H1 (cell line): Measurements from ENCODE around the gene TMEM187. TPM values are rescaled to one million over a fixed set of nuclear protein-coding genes. Genes with fewer than 3 reads are reported as not detected.

Source experiments
- CTCF ChIA-PET: fragments of 300-600 bp; sonication (Branson Sonifier 250); formaldehyde crosslinking; loops from one replicate; lab custom pipeline; 2021; ENCODE audit not compliant: partially characterized antibody; lab: Charles Lee
- POLR2A ChIA-PET: fragments of 300-600 bp; sonication (Branson Sonifier 250); formaldehyde crosslinking; loops from one replicate; lab custom pipeline; 2021; ENCODE audit warnings: inconsistent platforms; ENCODE audit not compliant: partially characterized antibody; lab: Charles Lee
- DNase-seq, 2 experiments: peaks; one replicate each; pipeline versions ENCODE4 v3.0.0 to v3.0.0-alpha.2; 2010 to 2022; ENCODE audit warnings: low spot score in 2 of 2, low read depth in 1 of 2, mixed read lengths in 1 of 2
- FAIRE-seq: peaks from 2 replicates; lab custom pipeline; 2011; peaks lifted over from hg19 to GRCh38; lab: Jason Lieb, UNC
- H2AFZ ChIP-seq: 2 replicates; pipeline ENCODE4 v1.8.1; 2012; ENCODE audit warnings: low read length, inconsistent platforms
- H2AK5ac ChIP-seq: 2 replicates; pipeline ENCODE4 v1.6.1; 2013; ENCODE audit warnings: low read depth, low read length
- H2BK120ac ChIP-seq: replicated peaks from 2 replicates; pipeline ENCODE3; 2013; ENCODE audit warnings: low read depth, low read length, inconsistent platforms
- H2BK12ac ChIP-seq: 2 replicates; pipeline ENCODE4 v1.6.1; 2013; ENCODE audit warnings: low read depth, low read length
- H2BK15ac ChIP-seq: 2 replicates; pipeline ENCODE4 v1.6.1; 2013; ENCODE audit warnings: low read length
- H2BK20ac ChIP-seq: 2 replicates; pipeline ENCODE4 v1.6.1; 2013; ENCODE audit warnings: low read length
- H2BK5ac ChIP-seq: 2 replicates; pipeline ENCODE4 v1.6.1; 2013; ENCODE audit warnings: low read depth, low read length
- H3K14ac ChIP-seq: 2 replicates; pipeline ENCODE4 v1.6.1; 2013; ENCODE audit warnings: inconsistent platforms; ENCODE audit not compliant: insufficient read length
- H3K18ac ChIP-seq: 2 replicates; pipeline ENCODE4 v1.6.1; 2013; ENCODE audit warnings: low read length; ENCODE audit errors: extremely low read depth
- H3K23ac ChIP-seq: 2 replicates; pipeline ENCODE4 v1.6.1; 2013; ENCODE audit warnings: inconsistent platforms; ENCODE audit not compliant: insufficient read length
- H3K23me2 ChIP-seq: 2 replicates; pipeline ENCODE4 v1.6.1; 2013; ENCODE audit warnings: low read depth, low read length
- H3K27ac ChIP-seq: 2 replicates; pipeline ENCODE4 v1.6.1; 2011; ENCODE audit warnings: low read depth, low read length, inconsistent platforms
- H3K27me3 ChIP-seq, 4 experiments: replicated peaks in 1 of 4; 1 replicate in 1 of 4; 2 replicates in 3 of 4; pipeline versions ENCODE4 v1.6.1 to v1.8.1; 2011 to 2013; ENCODE audit warnings: low read length in 3 of 4, mild to moderate bottlenecking in 3 of 4, inconsistent platforms in 2 of 4, mixed read lengths in 2 of 4, moderate library complexity in 1 of 4; ENCODE audit not compliant: control insufficient read depth in 3 of 4, insufficient read depth in 3 of 4; ENCODE audit errors: extremely low read depth in 1 of 4
- H3K36me3 ChIP-seq, 4 experiments: 2 replicates each; pipeline versions ENCODE4 v1.6.1 to v1.8.1; 2011 to 2013; ENCODE audit warnings: mild to moderate bottlenecking in 4 of 4, low read length in 3 of 4, moderate library complexity in 2 of 4, control low read depth in 1 of 4, inconsistent platforms in 1 of 4; ENCODE audit not compliant: insufficient read depth in 4 of 4, control insufficient read depth in 2 of 4
- H3K4ac ChIP-seq: replicated peaks from 2 replicates; pipeline ENCODE3; 2013; ENCODE audit warnings: low read length, low read depth, mixed read lengths, inconsistent platforms; ENCODE audit not compliant: insufficient read length
- H3K4me1 ChIP-seq, 4 experiments: replicated peaks in 1 of 4; 1 replicate in 1 of 4; 2 replicates in 3 of 4; pipeline versions ENCODE4 v1.6.1 to v1.8.1; 2011 to 2013; ENCODE audit warnings: low read length in 3 of 4, inconsistent platforms in 2 of 4, mixed read lengths in 1 of 4; ENCODE audit not compliant: insufficient read depth in 4 of 4, control insufficient read depth in 3 of 4
- H3K4me2 ChIP-seq, 2 experiments: 2 replicates each; pipeline versions ENCODE4 v1.6.1 to v1.8.1; 2011 to 2013; ENCODE audit warnings: low read depth in 2 of 2, low read length in 2 of 2, control low read depth in 1 of 2, inconsistent platforms in 1 of 2, mild to moderate bottlenecking in 1 of 2; ENCODE audit not compliant: insufficient read depth in 1 of 2
- H3K4me3 ChIP-seq, 4 experiments: fragments of 200-600, 300-600 bp in 1 of 4; sonication (generic), shearing (Covaris generic), sonication (Bioruptor Twin) in 1 of 4; 2 replicates each; pipeline versions ENCODE4 v1.5.1 to v1.8.1; 2011 to 2016; ENCODE audit warnings: low read length in 4 of 4, low read depth in 3 of 4, control low read depth in 2 of 4, inconsistent platforms in 2 of 4, mild to moderate bottlenecking in 2 of 4, mixed read lengths in 1 of 4, moderate library complexity in 1 of 4; ENCODE audit not compliant: insufficient read depth in 2 of 4; ENCODE audit errors: extremely low read depth in 1 of 4
- H3K56ac ChIP-seq: replicated peaks from 2 replicates; pipeline ENCODE3; 2013; ENCODE audit warnings: low read depth, mild to moderate bottlenecking, mixed read lengths, low read length, inconsistent platforms; ENCODE audit not compliant: insufficient read length
- H3K79me1 ChIP-seq: 2 replicates; pipeline ENCODE4 v1.6.1; 2013; ENCODE audit warnings: low read depth, low read length, control low read depth
- H3K79me2 ChIP-seq, 2 experiments: 2 replicates each; pipeline versions ENCODE4 v1.6.1 to v1.8.1; 2012 to 2013; ENCODE audit warnings: low read length in 2 of 2, mild to moderate bottlenecking in 2 of 2, inconsistent platforms in 1 of 2; ENCODE audit not compliant: insufficient read depth in 2 of 2, control insufficient read depth in 1 of 2
- H3K9ac ChIP-seq, 4 experiments: replicated peaks in 1 of 4; 1 replicate in 1 of 4; 2 replicates in 3 of 4; pipeline versions ENCODE4 v1.6.1 to v1.8.1; 2011 to 2013; ENCODE audit warnings: low read depth in 3 of 4, low read length in 3 of 4, control low read depth in 2 of 4, mild to moderate bottlenecking in 2 of 4, moderate library complexity in 2 of 4, inconsistent platforms in 1 of 4; ENCODE audit errors: extremely low read depth in 1 of 4
- H3K9me3 ChIP-seq, 2 experiments: 2 replicates each; pipeline versions ENCODE4 v1.6.1 to v1.8.1; 2012 to 2013; ENCODE audit warnings: mild to moderate bottlenecking in 2 of 2, moderate library complexity in 2 of 2, control low read depth in 1 of 2, inconsistent platforms in 1 of 2, low read depth in 1 of 2, low read length in 1 of 2, mixed read lengths in 1 of 2; ENCODE audit not compliant: insufficient read depth in 2 of 2
- H4K20me1 ChIP-seq, 2 experiments: replicated peaks in 1 of 2; 2 replicates each; pipeline versions ENCODE3 to v1.8.1; 2011 to 2013; ENCODE audit warnings: inconsistent platforms in 2 of 2, low read length in 2 of 2, mild to moderate bottlenecking in 1 of 2; ENCODE audit not compliant: insufficient read depth in 2 of 2, control insufficient read depth in 1 of 2
- H4K5ac ChIP-seq: 2 replicates; pipeline ENCODE4 v1.6.1; 2013; ENCODE audit warnings: low read length, low read depth, mixed read lengths, inconsistent platforms; ENCODE audit not compliant: insufficient read length
- H4K8ac ChIP-seq: 2 replicates; pipeline ENCODE4 v1.8.0; 2013; ENCODE audit warnings: mild to moderate bottlenecking, moderate library complexity, low read length, inconsistent platforms; ENCODE audit not compliant: insufficient read depth; ENCODE audit errors: extremely low read depth
- H4K91ac ChIP-seq: replicated peaks from 2 replicates; pipeline ENCODE3; 2013; ENCODE audit warnings: low read length, mixed read lengths, inconsistent platforms; ENCODE audit not compliant: insufficient read length
- SIRT6 ChIP-seq: IDR thresholded peaks from one replicate; pipeline ENCODE4 v1.7.1; 2012; ENCODE audit warnings: low read length, inconsistent platforms
- WGBS, 2 experiments: shearing (Covaris generic) in 1 of 2; methylation state at CpG; one replicate each; pipeline versions ENCODE4 v1.1.6 to v1.1.7; 2013 to 2015; ENCODE audit warnings: low lambda C conversion rate in 2 of 2, mixed read lengths in 2 of 2, inconsistent platforms in 1 of 2, low coverage in 1 of 2, missing lambda C conversion rate in 1 of 2; ENCODE audit not compliant: insufficient replicate concordance in 2 of 2, insufficient coverage in 1 of 2, insufficient read length in 1 of 2; ENCODE audit errors: extremely low coverage in 1 of 2, missing lambda C conversion rate in 1 of 2; 5-methylcytosine and 5-hydroxymethylcytosine counted together
- polyA plus RNA-seq, 7 experiments: library from polyadenylated mRNA; depleted of rRNA in 3 of 7; stranded (reverse) in 5 of 7; unstranded in 2 of 7; fragments of >200 nt in 5 of 7; fragments of 200-250 nt in 2 of 7; gene quantifications; 1 replicate in 5 of 7; 2 replicates in 1 of 7; 4 replicates in 1 of 7; pipeline versions ENCODE4 v1.2.1 to v1.2.3, GENCODE V29; 2011 to 2013; ENCODE audit warnings: missing spikeins in 2 of 7, mixed read lengths in 2 of 7
- total RNA-seq: library from RNA; stranded (reverse); fragmentation: NEBNext Ultra II Directional; extraction: Animal tissue kit (Norgen Biotek cat#: 25700); gene quantifications from 2 replicates; pipeline ENCODE4 v1.2.1, GENCODE V29; 2021
- TF ChIP-seq, protein P1 (sequence below): IDR thresholded peaks from 2 replicates; pipeline ENCODE4 v1.6.1; 2011; ENCODE audit warnings: low read length, improper control_type of control experiment

Gene TMEM187
- total and polyA plus RNA-seq, 2 of the 8 experiments (the other 6 are each of a cell fraction or from before 2014, with no cell fraction given) = 5.0 to 14.5 TPM

DNA sequence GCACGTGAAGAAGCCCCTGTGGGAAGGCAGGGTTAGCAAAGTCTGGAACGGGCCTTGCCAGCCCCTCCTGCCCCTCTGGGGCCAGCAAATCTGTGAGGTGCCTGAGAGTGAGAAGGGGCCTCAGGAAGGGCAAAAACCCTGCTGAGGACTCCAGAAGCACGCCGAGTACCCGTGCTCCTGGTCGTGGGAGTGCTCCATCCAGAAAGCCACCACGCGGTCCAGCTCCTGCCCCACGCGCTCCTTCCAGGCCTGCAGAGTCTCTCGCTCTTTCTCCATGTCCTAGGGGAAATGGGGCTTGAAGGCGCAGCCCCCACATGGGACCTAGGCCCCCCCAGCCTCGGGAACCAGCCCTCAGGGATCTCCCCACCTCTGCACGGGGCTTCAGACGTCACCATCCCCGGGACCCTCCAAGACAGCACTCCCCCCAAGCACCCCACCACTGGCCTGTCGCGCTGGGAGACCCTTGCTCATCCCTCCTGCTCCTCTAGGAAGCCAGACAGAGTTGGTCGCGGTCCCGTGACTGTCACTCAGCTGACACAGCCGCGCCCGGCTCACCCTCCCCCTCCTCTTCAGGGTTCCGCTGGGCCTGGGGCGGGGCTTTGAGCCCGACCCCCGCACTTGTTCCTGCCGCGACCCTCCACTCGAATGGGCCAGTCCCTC is 28.3 kb upstream of the TMEM187 start, which contains the start of gene RENBP:
TSS of gene RENBP (minus strand) at position 504 of the 660 bp plus-strand sequence. CDS start at position 471, 33 bp downstream.
- CTCF ChIA-PET = interaction anchor here (0.9 to 11.1 kb wide), 3 partner anchors 9 to 22 kb away, joined by 3 to 272 read pairs (median 102); partner anchors contain the start of genes ARHGAP4, HCFC1 and NAA10
- peak within 1 kb of the TSS; percentile 50; the same call in 1 of the 2 replicates for H2BK12ac ChIP-seq
- no peak within 1 kb of the TSS for H2AFZ ChIP-seq
- H3K4ac ChIP-seq = peak within 1 kb of the TSS; percentile 53
- H3K4me2 ChIP-seq = peak within 1 kb of the TSS; percentile 51 to 57
- no peaks in the 10 kb centered on the region for H3K79me2 ChIP-seq
- peak within 1 kb of the TSS in 1 of 4 experiments; percentile 37; a peak in 1 of 7 replicates for H3K9ac ChIP-seq
- H3K4me1 ChIP-seq = peaks cover 4 to 16% (median 7%) of the 10 kb centered on the region in 4 experiments; a peak in 6 of 7 replicates
- H3K27ac ChIP-seq = no peak within 1 kb of the TSS; the same call in 1 of the 2 replicates
- no peak within 1 kb of the TSS for H3K14ac ChIP-seq
- H3K79me1 ChIP-seq = no peaks in the 10 kb centered on the region
- peak within 1 kb of the TSS in 2 of 4 experiments; percentile 21 to 51; a peak in 3 of 8 replicates for H3K4me3 ChIP-seq
- no peaks in the 10 kb centered on the region for H3K23me2 ChIP-seq
- H3K9me3 ChIP-seq = no peaks in the 10 kb centered on the region
- H3K27me3 ChIP-seq = no peaks in the 10 kb centered on the region
- peak within 1 kb of the TSS; percentile 82; the same call in 1 of the 2 replicates for H2AK5ac ChIP-seq
- no peak within 1 kb of the TSS for H3K56ac ChIP-seq
- peak within 1 kb of the TSS; percentile 40 for H4K91ac ChIP-seq
- DNase-seq (no peak), FAIRE-seq (no peak)
- peaks cover 0 to 1% of the 10 kb centered on the region in 2 experiments for H4K20me1 ChIP-seq
- TF ChIP-seq, protein P1, sequence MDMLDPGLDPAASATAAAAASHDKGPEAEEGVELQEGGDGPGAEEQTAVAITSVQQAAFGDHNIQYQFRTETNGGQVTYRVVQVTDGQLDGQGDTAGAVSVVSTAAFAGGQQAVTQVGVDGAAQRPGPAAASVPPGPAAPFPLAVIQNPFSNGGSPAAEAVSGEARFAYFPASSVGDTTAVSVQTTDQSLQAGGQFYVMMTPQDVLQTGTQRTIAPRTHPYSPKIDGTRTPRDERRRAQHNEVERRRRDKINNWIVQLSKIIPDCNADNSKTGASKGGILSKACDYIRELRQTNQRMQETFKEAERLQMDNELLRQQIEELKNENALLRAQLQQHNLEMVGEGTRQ = peak; percentile 49; the same call in 1 of the 2 replicates
- no peak for TF ChIP-seq SIRT6
- no peak within 1 kb of the TSS; the same call in 1 of the 2 replicates for H3K18ac ChIP-seq
- H2BK20ac ChIP-seq = no peak within 1 kb of the TSS
- peaks cover 0 to 3% (median under 1%) of the 10 kb centered on the region in 4 experiments; a peak in 1 of 8 replicates for H3K36me3 ChIP-seq
- POLR2A ChIA-PET = interaction anchor here (0.7 to 18.9 kb wide), 7 partner anchors 10 to 116 kb away, joined by 3 to 231 read pairs (median 3); partner anchors contain the start of genes ARHGAP4, HCFC1 and NAA10
- H2BK15ac ChIP-seq = peak within 1 kb of the TSS; percentile 72; the same call in 1 of the 2 replicates
- H2BK5ac ChIP-seq = 0 out of 2 replicates have a peak within 1 kb of the TSS, but pooled peaks have one; percentile 52
- no peak within 1 kb of the TSS for H3K23ac ChIP-seq
- 0% methylated on average over 2 of the region's 31 CpGs; no CpG with 5 or more reads in 1 of the 2 experiments for WGBS, 2 experiments
- H4K5ac ChIP-seq = no peak within 1 kb of the TSS
- H4K8ac ChIP-seq = no peak within 1 kb of the TSS; the same call in 1 of the 2 replicates
- H2BK120ac ChIP-seq = no peak within 1 kb of the TSS
